ENCODE measurements around the gene RPL29.

The RPL29 gene

DNA sequence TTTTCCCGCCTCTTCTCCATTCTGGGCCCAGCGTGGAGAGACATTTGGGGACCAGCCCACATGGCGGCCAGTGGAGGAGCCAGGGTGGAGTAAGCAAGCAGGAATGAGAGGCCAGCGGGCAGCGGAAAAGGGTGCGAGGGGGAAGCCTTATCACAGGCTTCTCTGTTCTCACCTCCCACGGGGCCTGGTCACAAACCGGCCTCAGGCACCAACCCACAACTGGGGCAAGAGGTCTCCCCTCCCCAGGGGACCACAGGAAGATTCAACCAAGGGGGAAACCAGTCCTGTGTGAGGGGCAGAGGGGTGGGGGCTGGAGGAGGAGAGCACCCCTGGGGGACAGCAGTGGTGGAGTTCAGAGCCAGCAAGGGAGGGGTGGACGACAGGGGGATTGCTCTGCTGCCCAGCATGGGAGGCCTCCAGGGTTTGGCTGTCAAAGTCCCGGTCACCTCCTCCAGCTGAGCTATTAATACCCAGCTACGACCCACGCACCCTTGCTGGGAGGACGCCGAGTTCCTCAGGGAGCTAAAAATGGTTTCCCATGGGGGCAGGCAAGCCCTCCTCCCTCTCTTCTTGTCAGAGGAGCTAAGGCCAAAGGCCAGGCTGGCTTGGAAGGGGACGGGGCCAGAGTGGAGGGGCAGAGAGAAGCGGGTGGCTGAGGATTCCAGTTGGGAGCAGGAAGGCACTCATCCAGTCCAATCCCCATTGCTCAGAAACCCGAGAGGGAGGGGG is 23.8 kb upstream of the RPL29 start:
- Histone ChIP-seq H3K4me3 (ENCODE audit: insufficient read depth, low read depth, low read length) (no peak overlapping the region), H3K27ac (ENCODE audit: insufficient read depth, low read depth, low read length, poor library complexity, severe bottlenecking) (no peak overlapping the region), H3K9me3 (ENCODE audit: control insufficient read depth, low read length) (no peaks in the 10 kb centered on the region), H3K4me1 (ENCODE audit: control insufficient read depth, insufficient read depth, low read length) (peaks cover 33% of the 10 kb centered on the region), H3K36me3 (ENCODE audit: control insufficient read depth, insufficient read depth, low read length) (no peaks in the 10 kb centered on the region), H3K27me3 (ENCODE audit: control insufficient read depth, insufficient read depth, low read length, poor library complexity, severe bottlenecking) (no peaks in the 10 kb centered on the region)
- WGBS, 2 experiments, result 79 to 81% methylated on average over 16 to 17 of the region's 17 CpGs

DNA sequence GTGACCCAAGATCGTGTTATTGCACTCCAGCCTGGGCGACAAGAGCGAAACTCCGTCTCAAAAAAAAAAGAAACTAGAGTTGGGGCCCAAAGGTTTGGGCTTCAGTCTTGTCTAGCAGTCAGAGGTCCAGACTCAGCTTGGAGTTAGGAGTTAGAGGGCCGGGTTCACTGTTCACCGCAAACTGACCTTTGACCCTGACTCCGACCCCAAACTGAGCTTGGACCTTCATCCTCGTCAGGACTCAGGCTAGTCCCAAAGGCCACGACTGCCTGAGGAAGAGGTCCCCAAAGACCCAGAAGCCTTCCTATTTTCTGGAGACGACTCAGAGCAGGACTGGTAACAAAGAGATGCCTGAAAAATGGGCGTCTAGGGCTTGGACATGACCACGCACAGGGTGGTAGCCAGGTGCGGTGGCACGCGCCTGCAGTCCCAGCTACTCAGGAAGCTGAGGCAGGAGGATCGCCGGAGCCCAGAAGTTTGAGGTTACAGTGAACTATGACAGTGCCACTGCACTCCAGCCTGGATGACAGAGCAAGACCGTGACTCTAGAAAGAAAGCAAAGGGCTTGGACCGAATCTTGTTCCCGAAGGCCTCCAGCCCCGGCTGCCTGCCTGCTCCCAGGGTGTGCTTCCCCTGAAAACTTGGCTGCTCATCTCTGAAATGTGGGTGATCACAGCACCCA is 22.8 kb upstream of the RPL29 start:
- 93 to 94% methylated on average over 21 of the region's 21 CpGs for whole genome bisulfite sequencing, 2 experiments
- Histone ChIP-seq H3K27ac (ENCODE audit: insufficient read depth, low read depth, low read length, poor library complexity, severe bottlenecking) (no peak overlapping the region), H3K4me1 (ENCODE audit: control insufficient read depth, insufficient read depth, low read length) (peaks cover 23% of the 10 kb centered on the region), H3K4me3 (ENCODE audit: insufficient read depth, low read depth, low read length) (no peak overlapping the region), H3K36me3 (ENCODE audit: control insufficient read depth, insufficient read depth, low read length) (no peaks in the 10 kb centered on the region), H3K9me3 (ENCODE audit: control insufficient read depth, low read length) (no peaks in the 10 kb centered on the region), H3K27me3 (ENCODE audit: control insufficient read depth, insufficient read depth, low read length, poor library complexity, severe bottlenecking) (no peaks in the 10 kb centered on the region)

DNA sequence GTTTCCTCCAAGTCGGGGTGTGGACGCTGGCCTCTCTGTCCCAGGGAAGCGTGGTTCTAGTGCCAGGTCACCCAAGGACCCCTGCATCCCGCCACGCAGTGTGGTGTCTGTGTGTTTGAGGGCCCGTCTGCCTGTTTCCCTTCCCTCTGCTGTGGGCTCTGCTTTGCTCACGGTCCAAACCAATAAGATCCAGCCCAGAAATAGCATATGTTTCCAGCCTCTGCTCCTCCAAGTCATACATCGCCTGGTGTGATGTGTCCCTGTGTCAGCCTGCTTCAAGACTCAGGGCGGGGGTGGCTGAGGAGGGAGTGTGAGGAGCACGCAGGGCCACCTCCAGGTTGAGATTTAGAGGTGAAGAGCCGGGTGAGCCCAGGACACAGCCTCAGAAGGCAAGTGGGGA is 21.9 kb upstream of the RPL29 start:
- Histone ChIP-seq H3K27ac (ENCODE audit: insufficient read depth, low read depth, low read length, poor library complexity, severe bottlenecking) (no peak overlapping the region), H3K4me3 (ENCODE audit: insufficient read depth, low read depth, low read length) (no peak overlapping the region), H3K4me1 (ENCODE audit: control insufficient read depth, insufficient read depth, low read length) (peaks cover 15% of the 10 kb centered on the region), H3K27me3 (ENCODE audit: control insufficient read depth, insufficient read depth, low read length, poor library complexity, severe bottlenecking) (no peaks in the 10 kb centered on the region), H3K36me3 (ENCODE audit: control insufficient read depth, insufficient read depth, low read length) (no peaks in the 10 kb centered on the region), H3K9me3 (ENCODE audit: control insufficient read depth, low read length) (no peaks in the 10 kb centered on the region)
- 92 to 93% methylated on average over 11 of the region's 11 CpGs for whole genome bisulfite sequencing, 2 experiments

DNA sequence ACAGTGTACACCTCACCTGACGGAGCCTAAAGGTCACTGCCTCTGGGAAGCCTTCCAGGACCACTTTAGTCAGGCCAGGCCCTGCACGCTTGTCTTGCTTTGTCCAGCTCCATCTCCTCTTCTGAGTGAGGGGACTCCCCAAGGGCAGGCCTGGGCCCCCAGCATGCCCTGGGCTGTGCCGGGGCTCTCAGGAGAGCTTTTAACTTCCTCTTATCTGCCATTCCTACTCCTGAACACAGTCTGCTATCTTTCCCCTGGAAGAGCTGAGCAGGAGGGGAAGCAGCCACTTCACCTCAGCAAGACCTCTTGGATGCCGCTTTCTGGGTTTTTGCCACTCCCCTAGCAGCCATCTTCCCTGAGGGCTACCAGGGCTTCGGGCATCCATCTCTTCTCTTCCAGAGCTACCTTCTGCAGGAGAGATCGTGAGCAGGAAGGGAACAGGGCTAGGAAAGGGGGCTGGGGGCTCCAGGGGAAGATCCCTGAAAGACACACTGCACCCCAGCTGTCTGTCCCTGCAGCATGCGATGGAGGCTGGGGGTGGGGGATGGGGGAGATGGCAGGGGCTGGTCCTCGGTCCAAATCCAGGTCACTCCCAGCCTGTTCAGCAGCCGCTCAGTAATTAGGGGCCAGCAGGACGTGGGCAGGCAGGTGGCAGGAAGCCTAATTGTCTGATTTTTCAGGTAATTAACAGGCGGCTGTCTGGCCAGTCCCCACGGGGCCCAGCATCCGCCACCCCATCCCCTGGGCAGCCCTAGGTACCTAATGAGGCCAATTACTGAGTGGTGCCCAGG is 19.9 kb upstream of the RPL29 start:
- H3K4me1 ChIP-seq (ENCODE audit: control insufficient read depth, insufficient read depth, low read length), result peaks cover 9% of the 10 kb centered on the region
- no peaks in the 10 kb centered on the region for H3K36me3 ChIP-seq (ENCODE audit: control insufficient read depth, insufficient read depth, low read length)
- no peak overlapping the region for H3K27ac ChIP-seq (ENCODE audit: insufficient read depth, low read depth, low read length, poor library complexity, severe bottlenecking)
- WGBS, 2 experiments, result 92 to 93% methylated on average over 13 of the region's 13 CpGs
- H3K9me3 ChIP-seq (ENCODE audit: control insufficient read depth, low read length), result no peaks in the 10 kb centered on the region
- no peaks in the 10 kb centered on the region for H3K27me3 ChIP-seq (ENCODE audit: control insufficient read depth, insufficient read depth, low read length, poor library complexity, severe bottlenecking)
- no peak overlapping the region for H3K4me3 ChIP-seq (ENCODE audit: insufficient read depth, low read depth, low read length)

DNA sequence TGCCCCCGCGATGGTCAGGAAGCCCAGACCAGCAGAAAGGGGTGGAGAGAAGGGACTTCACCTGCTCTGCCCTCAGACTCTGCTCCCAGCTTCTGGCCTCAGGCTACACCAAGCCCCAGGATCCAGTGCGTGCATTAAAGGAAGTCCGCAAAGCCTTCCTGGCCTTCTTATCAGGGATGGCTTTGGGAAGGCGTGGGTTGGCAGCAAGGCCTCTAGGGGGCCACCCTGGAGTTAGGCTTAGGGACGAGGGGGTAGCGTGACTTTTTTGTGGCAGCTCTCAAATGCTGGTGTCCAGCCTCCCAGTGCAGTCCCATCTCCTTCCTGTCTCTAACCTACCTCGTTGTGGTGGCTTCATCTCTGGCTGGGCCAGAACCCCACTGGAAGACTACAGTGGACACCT is 18.9 kb upstream of the RPL29 start:
- H3K9me3 ChIP-seq (ENCODE audit: control insufficient read depth, low read length), result no peaks in the 10 kb centered on the region
- no peaks in the 10 kb centered on the region for H3K36me3 ChIP-seq (ENCODE audit: control insufficient read depth, insufficient read depth, low read length)
- peaks cover 6% of the 10 kb centered on the region for H3K4me1 ChIP-seq (ENCODE audit: control insufficient read depth, insufficient read depth, low read length)
- H3K4me3 ChIP-seq (ENCODE audit: insufficient read depth, low read depth, low read length), result no peak overlapping the region
- H3K27me3 ChIP-seq (ENCODE audit: control insufficient read depth, insufficient read depth, low read length, poor library complexity, severe bottlenecking), result no peaks in the 10 kb centered on the region
- WGBS, 2 experiments, result 74 to 75% methylated on average over 8 of the region's 8 CpGs
- H3K27ac ChIP-seq (ENCODE audit: insufficient read depth, low read depth, low read length, poor library complexity, severe bottlenecking), result no peak overlapping the region

DNA sequence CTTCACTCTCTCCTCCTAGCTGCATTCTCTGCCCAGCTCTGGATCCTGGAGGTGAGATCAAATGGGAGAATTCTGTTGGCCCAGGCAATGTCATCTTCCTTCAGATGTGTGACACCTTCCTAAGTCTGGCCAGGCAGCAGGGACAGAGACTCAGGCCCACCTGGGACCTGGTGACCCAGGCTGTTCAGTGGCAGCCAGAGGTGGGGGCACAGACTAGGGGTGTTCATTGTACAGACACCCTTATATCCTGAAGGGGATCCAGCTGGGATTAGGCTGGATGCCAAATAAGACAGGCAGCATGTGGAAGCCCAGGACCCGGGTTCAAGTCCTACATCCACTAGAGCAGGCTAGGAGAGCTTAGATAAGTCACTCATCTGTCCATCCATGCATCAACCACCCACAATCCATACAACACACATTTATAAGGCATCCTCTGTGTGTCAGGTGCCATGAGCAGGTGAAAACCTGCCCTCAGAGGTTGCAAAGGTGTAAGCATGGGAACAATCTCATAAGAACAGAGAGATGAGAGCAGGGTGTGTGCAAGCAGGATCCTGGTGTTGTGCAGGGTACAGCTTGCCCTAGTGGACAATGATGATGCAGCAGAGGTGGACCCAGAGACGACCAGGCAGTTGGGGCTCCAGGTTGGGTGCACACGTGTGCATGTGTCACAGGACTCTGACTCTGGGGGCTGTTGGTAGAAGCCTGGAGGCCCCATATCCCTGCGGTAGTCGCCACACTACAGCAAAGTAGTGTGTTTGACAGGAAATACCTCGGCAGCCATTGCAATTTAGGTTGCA is 18.3 kb upstream of the RPL29 start:
- 91 to 96% methylated on average over 6 of the region's 6 CpGs for WGBS, 2 experiments
- H3K27ac ChIP-seq (ENCODE audit: insufficient read depth, low read depth, low read length, poor library complexity, severe bottlenecking), result no peak overlapping the region
- H3K36me3 ChIP-seq (ENCODE audit: control insufficient read depth, insufficient read depth, low read length), result no peaks in the 10 kb centered on the region
- no peaks in the 10 kb centered on the region for H3K27me3 ChIP-seq (ENCODE audit: control insufficient read depth, insufficient read depth, low read length, poor library complexity, severe bottlenecking)
- no peaks in the 10 kb centered on the region for H3K4me1 ChIP-seq (ENCODE audit: control insufficient read depth, insufficient read depth, low read length)
- H3K9me3 ChIP-seq (ENCODE audit: control insufficient read depth, low read length), result no peaks in the 10 kb centered on the region
- H3K4me3 ChIP-seq (ENCODE audit: insufficient read depth, low read depth, low read length), result no peak overlapping the region

DNA sequence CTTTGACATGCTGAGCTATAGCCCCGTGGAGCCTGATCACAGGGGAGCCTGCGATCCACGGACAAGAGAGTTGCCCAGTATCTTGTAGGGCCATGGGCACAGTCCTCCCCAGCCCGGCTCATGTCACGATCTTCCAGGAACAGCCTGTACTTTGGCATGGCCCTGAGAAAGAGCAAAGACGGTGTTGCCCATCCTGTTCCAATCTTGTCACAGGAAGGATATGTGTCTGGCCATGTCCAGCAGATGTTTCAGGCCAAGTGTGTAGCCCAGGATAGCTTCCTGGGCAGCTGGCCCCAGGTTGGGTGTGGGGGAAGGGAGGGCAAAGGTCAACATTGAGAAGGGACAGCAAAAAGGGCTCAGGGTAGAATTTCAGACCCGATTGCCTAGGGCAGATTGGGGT is 17.0 kb upstream of the RPL29 start:
- no peaks in the 10 kb centered on the region for H3K9me3 ChIP-seq (ENCODE audit: control insufficient read depth, low read length)
- no peak overlapping the region for H3K27ac ChIP-seq (ENCODE audit: insufficient read depth, low read depth, low read length, poor library complexity, severe bottlenecking)
- H3K4me3 ChIP-seq (ENCODE audit: insufficient read depth, low read depth, low read length), result no peak overlapping the region
- no peaks in the 10 kb centered on the region for H3K27me3 ChIP-seq (ENCODE audit: control insufficient read depth, insufficient read depth, low read length, poor library complexity, severe bottlenecking)
- WGBS, 2 experiments, result 90 to 95% methylated on average over 7 of the region's 7 CpGs
- H3K4me1 ChIP-seq (ENCODE audit: control insufficient read depth, insufficient read depth, low read length), result no peaks in the 10 kb centered on the region
- no peaks in the 10 kb centered on the region for H3K36me3 ChIP-seq (ENCODE audit: control insufficient read depth, insufficient read depth, low read length)

DNA sequence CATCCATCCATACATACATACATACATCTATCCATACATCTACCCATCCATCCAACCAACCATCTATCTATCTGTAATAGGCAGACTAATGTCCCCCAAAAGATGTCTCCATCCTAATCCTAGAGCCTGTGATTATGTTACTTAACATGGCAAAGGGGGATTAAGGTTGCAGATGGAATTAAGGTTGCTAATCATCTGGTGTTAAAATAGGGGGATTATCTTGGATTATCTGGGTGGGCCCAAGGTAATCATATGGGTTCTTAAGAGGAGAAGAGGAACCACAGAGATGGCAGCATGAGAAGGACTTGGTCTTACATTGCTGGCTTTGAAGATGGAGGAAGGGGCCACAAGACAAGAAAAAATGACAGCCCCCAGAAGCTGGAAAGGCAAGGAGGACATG is 14.7 kb upstream of the RPL29 start:
- no peak overlapping the region for H3K4me3 ChIP-seq (ENCODE audit: insufficient read depth, low read depth, low read length)
- peaks cover 12% of the 10 kb centered on the region for H3K4me1 ChIP-seq (ENCODE audit: control insufficient read depth, insufficient read depth, low read length)
- no peaks in the 10 kb centered on the region for H3K36me3 ChIP-seq (ENCODE audit: control insufficient read depth, insufficient read depth, low read length)
- H3K27ac ChIP-seq (ENCODE audit: insufficient read depth, low read depth, low read length, poor library complexity, severe bottlenecking), result no peak overlapping the region
- no peaks in the 10 kb centered on the region for H3K9me3 ChIP-seq (ENCODE audit: control insufficient read depth, low read length)
- no peaks in the 10 kb centered on the region for H3K27me3 ChIP-seq (ENCODE audit: control insufficient read depth, insufficient read depth, low read length, poor library complexity, severe bottlenecking)

DNA sequence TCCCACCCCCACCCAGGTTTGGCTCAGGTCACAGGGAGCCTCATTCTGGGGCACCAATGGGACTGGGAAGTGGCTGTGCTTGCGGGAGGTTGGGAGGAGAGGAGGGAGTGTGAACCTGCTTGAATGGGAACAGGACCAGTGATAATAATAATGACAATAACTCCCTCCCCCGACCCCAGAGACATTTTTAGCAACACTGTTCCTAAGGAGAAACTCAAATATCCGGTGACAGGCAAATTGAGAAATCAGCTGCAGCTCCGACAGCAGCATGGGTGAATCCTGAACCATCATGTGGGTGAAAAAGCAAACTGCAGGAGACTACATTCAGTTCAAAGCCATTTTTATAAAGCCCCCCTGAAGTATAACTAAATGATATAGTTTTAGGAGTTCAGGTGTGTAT is 11.6 kb upstream of the RPL29 start:
- Histone ChIP-seq H3K4me3 (ENCODE audit: insufficient read depth, low read depth, low read length) (no peak overlapping the region), H3K36me3 (ENCODE audit: control insufficient read depth, insufficient read depth, low read length) (no peaks in the 10 kb centered on the region), H3K9me3 (ENCODE audit: control insufficient read depth, low read length) (no peaks in the 10 kb centered on the region), H3K4me1 (ENCODE audit: control insufficient read depth, insufficient read depth, low read length) (peaks cover 42% of the 10 kb centered on the region), H3K27me3 (ENCODE audit: control insufficient read depth, insufficient read depth, low read length, poor library complexity, severe bottlenecking) (no peaks in the 10 kb centered on the region), H3K27ac (ENCODE audit: insufficient read depth, low read depth, low read length, poor library complexity, severe bottlenecking) (no peak overlapping the region)
- WGBS, 2 experiments, result 67 to 72% methylated on average over 3 of the region's 4 CpGs

DNA sequence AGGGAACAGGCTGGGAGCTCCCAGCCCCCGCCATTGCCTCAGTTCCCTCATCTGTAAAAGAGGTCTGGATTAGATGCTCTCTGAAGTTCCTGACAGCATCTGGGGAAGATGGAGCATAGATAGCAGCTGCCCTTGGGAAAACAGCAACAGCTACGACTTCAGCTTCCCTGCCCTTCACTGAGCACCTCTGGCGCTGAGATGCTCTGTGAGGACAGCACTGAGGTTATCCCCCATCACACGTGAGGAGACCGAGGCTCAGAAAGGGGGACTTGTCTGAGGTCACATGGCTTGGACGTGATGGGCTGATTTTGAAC is 11.1 kb upstream of the RPL29 start:
- no peaks in the 10 kb centered on the region for H3K36me3 ChIP-seq (ENCODE audit: control insufficient read depth, insufficient read depth, low read length)
- 92 to 94% methylated on average over 6 of the region's 6 CpGs for WGBS, 2 experiments
- H3K4me3 ChIP-seq (ENCODE audit: insufficient read depth, low read depth, low read length), result no peak overlapping the region
- no peaks in the 10 kb centered on the region for H3K9me3 ChIP-seq (ENCODE audit: control insufficient read depth, low read length)
- no peaks in the 10 kb centered on the region for H3K27me3 ChIP-seq (ENCODE audit: control insufficient read depth, insufficient read depth, low read length, poor library complexity, severe bottlenecking)
- peaks cover 47% of the 10 kb centered on the region for H3K4me1 ChIP-seq (ENCODE audit: control insufficient read depth, insufficient read depth, low read length)
- H3K27ac ChIP-seq (ENCODE audit: insufficient read depth, low read depth, low read length, poor library complexity, severe bottlenecking), result no peak overlapping the region
